22Rv1 (cell line): ENCODE measurements around the gene PUS1.

Experiments used
- ZFX ChIP-seq: fragments of 450-650 bp; IDR thresholded peaks from 2 replicates; pipeline ENCODE4 v1.6.1; 2017; ENCODE audit warnings: antibody characterized with exemption, borderline replicate concordance
- TF ChIP-seq, protein P1 (sequence below): fragments of 450-650 bp; IDR thresholded peaks from 2 replicates; pipeline ENCODE4 v1.5.1; 2017; ENCODE audit warnings: mild to moderate bottlenecking

DNA sequence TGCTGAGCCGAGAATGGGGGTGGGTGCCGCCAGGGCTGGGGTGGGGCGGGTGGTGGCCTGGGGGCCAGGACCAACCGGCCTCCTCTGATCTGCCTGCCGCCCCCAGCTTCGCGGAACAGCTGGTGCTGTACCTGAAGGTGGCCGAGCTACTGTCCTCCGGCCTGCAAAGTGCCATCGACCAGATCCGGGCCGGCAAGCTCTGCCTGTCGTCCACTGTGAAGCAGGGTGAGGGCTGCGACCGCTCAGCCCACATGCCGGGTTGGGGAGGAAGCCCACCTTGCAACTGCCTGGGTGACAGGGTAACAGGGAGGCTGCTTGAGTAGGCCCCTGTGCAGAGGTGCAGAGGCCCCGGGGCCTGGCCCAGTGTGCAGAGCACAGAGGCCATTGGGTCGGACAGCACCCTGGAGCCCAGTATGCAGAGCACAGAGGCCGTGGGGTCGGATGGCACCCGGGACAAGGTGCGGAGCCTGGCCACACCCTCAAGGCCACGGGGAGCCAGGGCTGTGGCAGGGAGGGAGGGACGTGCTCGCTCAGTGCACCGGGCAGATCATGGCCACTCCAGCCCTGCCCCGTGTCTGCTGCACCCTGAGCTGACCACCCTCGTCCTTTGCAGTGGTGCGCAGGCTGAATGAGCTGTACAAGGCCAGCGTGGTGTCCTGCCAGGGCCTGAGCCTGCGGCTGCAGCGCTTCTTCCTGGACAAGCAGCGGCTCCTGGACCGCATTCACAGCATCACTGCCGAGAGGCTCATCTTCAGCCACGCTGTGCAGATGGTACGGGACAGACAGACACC, 9.5 kb upstream of the PUS1 start:
- TF ChIP-seq, protein P1, sequence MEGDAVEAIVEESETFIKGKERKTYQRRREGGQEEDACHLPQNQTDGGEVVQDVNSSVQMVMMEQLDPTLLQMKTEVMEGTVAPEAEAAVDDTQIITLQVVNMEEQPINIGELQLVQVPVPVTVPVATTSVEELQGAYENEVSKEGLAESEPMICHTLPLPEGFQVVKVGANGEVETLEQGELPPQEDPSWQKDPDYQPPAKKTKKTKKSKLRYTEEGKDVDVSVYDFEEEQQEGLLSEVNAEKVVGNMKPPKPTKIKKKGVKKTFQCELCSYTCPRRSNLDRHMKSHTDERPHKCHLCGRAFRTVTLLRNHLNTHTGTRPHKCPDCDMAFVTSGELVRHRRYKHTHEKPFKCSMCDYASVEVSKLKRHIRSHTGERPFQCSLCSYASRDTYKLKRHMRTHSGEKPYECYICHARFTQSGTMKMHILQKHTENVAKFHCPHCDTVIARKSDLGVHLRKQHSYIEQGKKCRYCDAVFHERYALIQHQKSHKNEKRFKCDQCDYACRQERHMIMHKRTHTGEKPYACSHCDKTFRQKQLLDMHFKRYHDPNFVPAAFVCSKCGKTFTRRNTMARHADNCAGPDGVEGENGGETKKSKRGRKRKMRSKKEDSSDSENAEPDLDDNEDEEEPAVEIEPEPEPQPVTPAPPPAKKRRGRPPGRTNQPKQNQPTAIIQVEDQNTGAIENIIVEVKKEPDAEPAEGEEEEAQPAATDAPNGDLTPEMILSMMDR, result no peak
- no peak for TF ChIP-seq ZFX
